Stimulated activated CD4-positive, alpha-beta T cell treated with anti-CD3 and anti-CD28 coated beads, Interleukin-4, amount 100 ng/mL, for 48 hours (primary cell): ENCODE measurements around the gene PSMD2.
"Not testable (repeated sequence)": the region's sequence is repeated elsewhere in the genome, so short reads cannot be mapped to it uniquely, and the experiment has no call there.

ENCODE experiments used
- DNase-seq, 2 donors: peaks; one replicate each; pipeline ENCODE4 v3.0.0-alpha.2; 2020; ENCODE audit warnings: low read depth in 2 of 2

Gene PSMD2

GRCh38 chr3:184339001-184339400 lies 40.0 kb downstream of the PSMD2 start:
- no peak for DNase-seq

GRCh38 chr3:184339451-184340135 lies 40.6 kb downstream of the PSMD2 start:
- DNase-seq = not testable (repeated sequence)

- no peak for DNase-seq
Observed at GRCh38 chr3:184341925-184342324, 42.9 kb downstream of the PSMD2 start.

GRCh38 chr3:184343200-184343876 lies 44.3 kb downstream of the PSMD2 start:
- DNase-seq = no peak

- no peak for DNase-seq
Observed at GRCh38 chr3:184344579-184345316, 45.7 kb downstream of the PSMD2 start.

GRCh38 chr3:184345317-184346144 lies 46.5 kb downstream of the PSMD2 start:
- no peak for DNase-seq

- no peak for DNase-seq
Observed at GRCh38 chr3:184346480-184347190, 47.6 kb downstream of the PSMD2 start.

- no peak for DNase-seq
Observed at GRCh38 chr3:184347321-184348056, 48.4 kb downstream of the PSMD2 start.

GRCh38 chr3:184348057-184348382 lies 49.0 kb downstream of the PSMD2 start:
- DNase-seq = no peak

- DNase-seq = no peak
Observed at GRCh38 chr3:184349563-184350470, 50.8 kb downstream of the PSMD2 start.

- DNase-seq = no peak
Observed at GRCh38 chr3:184350618-184351017, 51.6 kb downstream of the PSMD2 start.

GRCh38 chr3:184351511-184352148 lies 52.6 kb downstream of the PSMD2 start:
- DNase-seq = no peak

- DNase-seq = no peak
Observed at GRCh38 chr3:184352149-184352785, 53.2 kb downstream of the PSMD2 start.

- no peak for DNase-seq
Observed at GRCh38 chr3:184352897-184353545, 54.0 kb downstream of the PSMD2 start.

GRCh38 chr3:184353546-184353941 lies 54.5 kb downstream of the PSMD2 start:
- DNase-seq = no peak

GRCh38 chr3:184354121-184354728 lies 55.2 kb downstream of the PSMD2 start:
- peak; percentile 56 to 65 for DNase-seq

- no peak for DNase-seq
Observed at GRCh38 chr3:184354754-184355153, 55.7 kb downstream of the PSMD2 start.
